ENCODE data around the gene RYR1.
"Not testable (repeated sequence)": the region's sequence is repeated elsewhere in the genome, so short reads cannot be mapped to it uniquely, and the experiment has no call there.

Gene RYR1

DNA sequence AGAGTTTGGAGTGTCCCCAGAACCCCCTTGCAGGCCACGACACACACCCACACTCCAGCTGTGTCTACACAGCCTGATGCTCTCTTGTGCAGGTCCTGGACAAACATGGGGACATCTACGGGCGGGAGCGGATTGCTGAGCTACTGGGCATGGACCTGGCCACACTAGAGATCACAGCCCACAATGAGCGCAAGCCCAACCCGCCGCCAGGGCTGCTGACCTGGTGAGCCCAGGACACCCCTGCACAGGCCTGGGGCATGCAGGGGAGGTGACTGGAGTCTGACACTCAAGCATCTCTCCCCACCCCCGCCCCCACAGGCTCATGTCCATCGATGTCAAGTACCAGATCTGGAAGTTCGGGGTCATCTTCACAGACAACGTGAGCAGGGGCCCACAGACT is 144.3 kb downstream of the RYR1 start:
- Histone ChIP-seq H3K27ac (no peak overlapping the region), H3K4me3 (no peak overlapping the region)

DNA sequence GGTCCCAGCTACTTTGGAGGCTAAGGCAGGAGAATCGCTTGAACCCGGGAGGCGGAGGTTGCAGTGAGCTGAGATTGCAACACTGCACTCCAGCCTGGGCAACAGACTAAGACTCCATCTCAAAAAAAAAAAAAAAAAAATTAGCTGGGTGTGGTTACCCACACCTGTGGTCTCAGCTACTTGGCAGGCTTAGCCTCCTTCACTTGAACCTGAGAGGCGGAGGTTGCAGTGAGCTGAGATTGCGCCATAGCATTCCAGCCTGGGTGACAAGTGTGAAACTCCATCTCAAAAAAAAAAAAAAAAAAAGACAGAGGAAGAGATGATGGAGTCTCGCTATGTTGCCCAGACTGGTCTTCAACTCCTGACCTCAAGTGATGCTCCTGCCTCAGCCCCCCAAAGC is 145.8 kb downstream of the RYR1 start:
- H3K27ac ChIP-seq, H3K4me3 ChIP-seq: not testable (repeated sequence)

DNA sequence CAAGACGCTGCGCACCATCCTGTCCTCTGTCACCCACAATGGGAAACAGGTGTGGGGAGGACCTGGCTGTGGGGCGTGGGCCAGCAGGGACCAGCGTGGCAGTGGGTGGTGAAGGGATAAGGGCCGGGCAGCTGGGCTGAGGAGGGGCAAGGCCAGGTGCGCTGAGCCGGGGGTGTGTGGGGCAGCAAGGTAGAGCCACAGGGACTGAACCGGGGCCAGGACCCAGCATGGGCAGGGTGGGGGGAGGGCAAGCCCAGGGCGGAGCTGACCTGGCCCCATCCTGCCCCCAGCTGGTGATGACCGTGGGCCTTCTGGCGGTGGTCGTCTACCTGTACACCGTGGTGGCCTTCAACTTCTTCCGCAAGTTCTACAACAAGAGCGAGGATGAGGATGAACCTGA is 146.6 kb downstream of the RYR1 start:
- no peak overlapping the region for H3K4me3 ChIP-seq
- no peak overlapping the region for H3K27ac ChIP-seq

DNA sequence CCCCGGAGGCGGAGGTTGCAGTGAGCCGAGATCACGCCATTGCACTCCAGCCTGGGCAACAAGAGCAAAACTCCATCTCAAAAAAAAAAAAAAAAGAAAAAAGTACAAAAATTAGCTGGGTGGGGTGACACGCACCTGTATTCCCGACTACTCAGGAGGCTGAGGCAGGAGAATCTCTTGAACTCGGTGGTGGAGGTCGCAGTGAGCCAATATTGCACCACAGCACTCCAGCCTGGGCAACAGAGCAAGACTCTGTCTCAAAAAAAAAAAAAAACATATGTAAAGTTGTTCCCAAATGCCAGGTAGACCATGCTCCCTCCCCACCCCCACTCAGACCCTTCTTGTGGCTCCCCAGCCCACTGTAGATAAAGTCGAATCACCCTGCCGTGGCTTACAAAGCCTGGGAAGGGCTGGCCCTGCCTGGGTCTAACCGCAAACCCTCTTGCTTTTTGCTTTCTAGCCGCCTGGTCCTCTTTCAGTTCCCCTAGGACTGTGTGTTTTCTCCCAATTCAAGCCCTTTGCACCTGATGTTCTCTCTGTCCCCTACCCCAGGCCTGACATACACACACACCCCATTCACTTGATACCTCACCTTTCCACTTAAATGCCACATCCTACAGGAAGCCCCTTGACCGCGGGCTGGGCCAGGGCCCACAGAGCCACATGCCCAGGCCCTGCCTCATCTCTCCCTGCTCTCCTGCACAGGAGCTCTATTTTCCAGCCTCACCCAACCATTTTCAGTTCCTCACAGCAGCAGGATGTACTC is 149.9 kb downstream of the RYR1 start:
- Histone ChIP-seq H3K27ac (no peak overlapping the region), H3K4me3 (no peak overlapping the region)

DNA sequence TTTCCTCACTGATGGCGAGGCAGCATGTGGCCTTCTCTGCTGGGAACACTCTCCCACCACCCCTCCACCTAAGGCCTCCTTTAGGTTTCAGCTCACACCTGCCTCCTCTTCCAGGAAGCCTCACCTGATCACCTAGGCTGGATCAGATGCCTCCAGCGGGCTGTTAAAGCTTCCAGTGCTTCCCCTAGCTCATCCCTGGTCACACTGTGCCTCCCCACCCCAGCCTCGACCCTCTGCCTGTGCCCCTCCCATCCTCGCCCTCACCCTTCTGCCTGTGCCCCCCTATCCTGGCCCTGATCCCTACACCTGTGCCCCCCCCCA is 150.5 kb downstream of the RYR1 start:
- no peak overlapping the region for H3K4me3 ChIP-seq
- no peak overlapping the region for H3K27ac ChIP-seq

DNA sequence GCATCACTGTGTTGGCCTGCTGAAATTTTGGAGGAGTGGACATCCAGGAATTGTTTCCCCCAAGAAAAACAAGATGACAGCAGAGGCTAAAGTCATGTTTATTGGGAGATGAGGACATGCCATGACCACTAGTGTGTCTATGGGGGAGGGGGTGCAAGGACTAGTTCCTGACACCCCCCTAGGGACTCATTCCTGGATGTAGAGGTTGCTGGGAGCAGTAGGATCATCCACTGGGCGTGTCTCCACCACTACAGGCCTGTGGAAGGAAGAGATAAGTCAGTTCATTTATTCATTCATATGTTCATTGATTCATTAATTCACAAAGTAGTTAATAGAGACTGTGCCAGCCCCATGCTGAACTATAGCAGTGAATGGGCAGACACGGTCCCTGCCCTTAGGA is 154.1 kb downstream of the RYR1 start:
- Histone ChIP-seq H3K27ac (no peak overlapping the region), H3K4me3 (no peak overlapping the region)

DNA sequence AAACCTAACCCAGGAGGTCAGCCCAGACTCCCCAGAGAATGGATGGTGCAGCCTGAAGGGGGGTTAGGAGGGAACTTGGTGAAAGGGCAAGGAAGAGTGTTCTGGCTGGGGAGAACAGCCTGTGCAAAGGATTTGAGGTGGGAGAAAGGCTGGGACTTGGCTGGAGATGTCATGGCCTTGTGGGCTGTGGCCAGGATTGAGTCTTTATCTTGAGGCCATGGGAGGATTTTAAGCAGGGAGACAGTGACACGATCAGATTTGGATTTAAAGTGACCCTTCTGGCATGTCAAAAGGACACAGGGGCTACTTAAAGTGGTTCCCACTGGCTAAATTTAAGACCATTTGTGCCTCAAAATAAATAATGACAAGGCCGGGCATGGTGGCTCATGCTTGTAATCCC is 154.6 kb downstream of the RYR1 start:
- Histone ChIP-seq H3K27ac (no peak overlapping the region), H3K4me3 (no peak overlapping the region)

DNA sequence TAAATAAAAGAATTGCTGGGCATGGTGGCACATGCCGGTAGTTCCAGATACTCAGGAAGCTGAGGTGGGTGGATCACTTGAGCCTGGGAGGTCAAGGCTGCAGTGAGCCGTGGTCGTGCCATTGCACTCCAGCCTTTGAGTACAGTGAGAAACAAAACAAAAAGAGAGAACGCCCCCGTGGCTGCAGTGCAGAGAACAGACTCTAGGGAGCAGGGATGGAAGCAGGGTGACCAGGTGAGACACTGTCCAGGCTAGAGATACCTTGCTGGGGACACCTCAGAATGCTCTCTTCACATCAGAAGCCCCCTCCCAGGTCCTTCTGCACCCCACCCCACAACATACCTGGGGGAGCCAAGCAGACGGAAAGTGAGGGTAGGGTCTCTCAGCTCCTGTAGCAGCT is 159.4 kb downstream of the RYR1 start:
- Histone ChIP-seq H3K4me3 (no peak overlapping the region), H3K27ac (no peak overlapping the region)

DNA sequence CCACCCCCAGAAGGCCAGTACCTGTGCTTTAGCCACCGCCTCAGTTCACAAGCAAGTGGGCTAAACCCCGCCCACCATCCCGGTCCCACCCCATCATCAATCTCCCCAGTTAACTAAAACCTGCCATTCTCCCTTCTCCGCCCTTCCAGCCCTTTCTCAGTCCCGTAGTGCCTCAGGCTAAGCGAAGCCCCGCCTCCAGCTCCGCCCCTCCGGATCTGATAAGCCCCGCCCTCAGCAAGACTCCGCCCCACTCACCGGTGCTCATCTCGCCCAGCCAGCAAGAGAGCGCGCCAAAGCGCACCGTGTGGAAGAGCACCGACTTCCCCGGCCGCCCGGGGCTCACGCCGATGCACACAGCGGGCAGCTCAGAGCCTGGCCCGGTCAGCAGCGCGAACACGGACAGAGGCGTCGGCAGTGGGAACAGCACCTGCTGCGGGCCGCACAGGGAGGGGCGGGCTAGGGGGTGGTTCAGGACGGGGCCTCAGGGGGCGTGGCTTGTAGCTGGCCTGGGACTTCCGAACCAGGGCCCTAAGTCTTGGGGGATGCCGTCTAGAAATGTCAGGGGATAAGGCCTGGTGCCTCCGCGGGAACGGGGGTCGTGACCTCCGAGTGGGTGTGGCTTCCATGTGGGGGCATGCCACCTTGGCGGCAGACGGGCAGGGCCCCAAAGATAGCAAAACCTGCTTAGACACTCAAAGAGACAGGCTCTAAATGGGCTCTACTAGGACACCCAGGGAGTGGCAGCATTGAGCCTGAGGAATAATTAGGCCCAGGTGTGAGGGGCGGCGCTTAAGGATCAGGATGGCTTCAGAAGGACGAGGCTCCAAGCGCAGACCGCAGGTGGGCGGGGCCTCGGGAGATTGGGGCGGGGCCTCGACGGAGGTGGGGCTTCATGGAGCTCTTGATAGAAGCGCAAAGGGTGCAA is 162.8 kb downstream of the RYR1 start:
- H3K4me3 ChIP-seq = peak overlapping the region in 1 of 7 experiments; percentile 9
- H3K27ac ChIP-seq = no peak overlapping the region

DNA sequence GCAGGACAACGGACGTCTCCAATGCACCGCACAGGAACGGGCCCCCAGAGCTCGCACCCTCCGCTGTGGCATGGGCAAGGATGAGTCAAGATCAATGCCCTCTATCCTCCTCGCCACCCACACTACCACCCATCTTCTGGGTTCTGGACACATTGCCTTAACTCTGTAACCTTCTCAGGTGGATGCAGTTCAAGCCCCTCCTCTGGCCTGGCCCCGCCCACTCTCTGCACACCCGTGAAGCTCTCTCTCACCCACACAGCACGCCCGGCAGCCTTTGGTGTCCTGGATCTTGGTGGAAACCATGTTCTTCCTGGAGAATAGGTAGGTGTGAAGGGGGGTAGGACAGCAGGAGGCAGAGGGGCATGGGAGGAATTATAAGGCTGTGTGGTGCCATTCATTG is 163.6 kb downstream of the RYR1 start:
- no peak overlapping the region for H3K4me3 ChIP-seq
- H3K27ac ChIP-seq = no peak overlapping the region

DNA sequence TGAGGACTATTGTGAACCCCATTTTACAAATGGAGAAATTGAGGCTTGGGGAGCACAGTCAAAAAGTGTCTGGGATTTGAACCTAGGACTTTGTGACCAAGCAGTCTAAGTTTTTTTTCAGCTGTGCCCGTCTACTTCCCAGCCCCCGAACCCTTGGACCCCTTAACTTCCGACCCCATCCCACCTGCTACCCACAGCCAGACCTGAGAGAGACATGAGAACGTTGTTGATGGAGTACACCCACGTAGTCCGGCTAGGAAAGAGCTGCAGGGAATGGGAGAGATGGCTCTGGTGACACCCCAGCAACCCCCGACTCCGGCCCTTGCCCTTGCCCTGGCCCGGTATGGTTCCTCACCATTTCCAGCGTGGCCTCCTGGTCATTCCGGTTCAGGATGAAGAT is 166.2 kb downstream of the RYR1 start:
- no peak overlapping the region for H3K27ac ChIP-seq
- no peak overlapping the region for H3K4me3 ChIP-seq

DNA sequence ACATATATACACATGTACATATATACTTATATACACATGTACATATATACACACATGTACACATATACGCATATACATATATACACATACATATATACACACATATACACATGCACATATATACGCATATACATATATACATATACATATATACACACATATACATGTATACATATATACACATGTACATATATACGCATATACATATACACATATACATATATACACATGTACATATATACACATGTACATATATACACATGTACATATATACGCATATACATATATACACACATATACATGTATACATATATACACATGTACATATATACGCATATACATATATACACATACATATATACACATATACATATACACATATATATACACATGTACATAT is 169.4 kb downstream of the RYR1 start:
- H3K27ac ChIP-seq, H3K4me3 ChIP-seq: not testable (repeated sequence)

DNA sequence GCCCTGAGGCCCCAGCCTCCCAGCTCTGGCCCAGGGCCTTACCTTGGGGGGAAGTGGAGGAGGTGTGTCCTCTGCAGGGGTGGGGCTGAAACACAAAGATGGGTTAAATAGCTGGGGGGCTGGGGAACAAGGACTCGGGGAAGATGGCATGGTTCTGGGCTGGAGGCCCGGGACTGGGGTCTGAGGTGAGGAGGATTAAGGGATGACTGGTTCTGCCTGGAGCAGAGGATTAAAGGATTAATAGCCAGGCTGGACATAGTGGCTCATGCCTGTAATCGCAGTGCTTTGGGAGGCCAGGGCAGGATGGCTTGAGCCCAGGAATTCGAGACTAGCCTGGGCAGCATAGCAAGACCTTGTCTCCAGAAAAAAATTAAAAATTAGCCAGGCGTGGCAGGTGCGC is 172.6 kb downstream of the RYR1 start:
- Histone ChIP-seq H3K27ac (no peak overlapping the region), H3K4me3 (no peak overlapping the region)

DNA sequence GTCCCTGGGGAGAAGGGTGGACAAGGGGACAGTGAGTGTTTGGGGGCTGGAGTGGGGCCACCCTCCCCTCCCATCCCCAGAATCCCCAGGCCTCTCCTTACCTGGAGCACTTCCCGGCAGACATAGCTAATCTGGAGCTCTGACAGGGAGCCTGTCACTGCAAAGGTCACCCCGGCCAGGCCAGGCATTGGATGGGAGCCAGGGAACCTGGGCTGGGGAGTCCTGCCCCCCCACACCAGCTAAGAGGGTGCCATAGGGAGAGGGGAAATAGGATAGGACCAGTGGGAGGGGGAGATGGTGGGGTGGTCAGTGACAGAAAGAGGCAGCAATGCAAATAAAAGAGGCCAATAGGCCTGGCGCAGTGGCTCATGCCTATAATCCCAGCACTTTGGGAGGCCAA is 180.8 kb downstream of the RYR1 start:
- H3K4me3 ChIP-seq = no peak overlapping the region
- H3K27ac ChIP-seq = no peak overlapping the region

DNA sequence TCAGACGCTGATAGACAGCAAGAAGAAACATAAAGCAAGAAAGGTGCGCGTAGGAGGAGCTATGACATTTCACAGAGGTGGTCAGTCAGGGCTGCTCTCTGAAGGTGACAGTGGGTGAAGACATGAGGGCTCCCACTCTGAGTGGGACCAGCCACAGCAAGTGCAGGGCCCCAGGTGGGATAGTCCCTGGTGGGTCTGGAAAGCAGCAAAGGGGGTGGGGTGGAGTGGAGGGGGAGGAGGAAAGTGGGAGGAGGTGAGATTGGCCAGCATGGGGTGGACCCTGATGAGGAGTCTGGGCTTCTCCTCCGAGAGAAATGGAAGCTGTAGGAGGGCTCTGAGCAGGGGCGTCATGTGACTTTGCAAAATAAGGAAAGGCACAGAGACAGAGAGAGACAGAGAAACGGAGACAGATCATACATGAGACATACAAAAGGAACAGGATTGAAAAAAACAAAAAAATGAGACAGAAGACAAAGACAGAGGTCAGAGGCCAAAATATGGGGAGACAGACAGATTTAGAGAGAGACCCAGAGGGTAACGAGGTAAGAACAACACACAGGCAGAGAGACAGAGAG is 181.6 kb downstream of the RYR1 start:
- H3K27ac ChIP-seq = no peak overlapping the region
- no peak overlapping the region for H3K4me3 ChIP-seq

DNA sequence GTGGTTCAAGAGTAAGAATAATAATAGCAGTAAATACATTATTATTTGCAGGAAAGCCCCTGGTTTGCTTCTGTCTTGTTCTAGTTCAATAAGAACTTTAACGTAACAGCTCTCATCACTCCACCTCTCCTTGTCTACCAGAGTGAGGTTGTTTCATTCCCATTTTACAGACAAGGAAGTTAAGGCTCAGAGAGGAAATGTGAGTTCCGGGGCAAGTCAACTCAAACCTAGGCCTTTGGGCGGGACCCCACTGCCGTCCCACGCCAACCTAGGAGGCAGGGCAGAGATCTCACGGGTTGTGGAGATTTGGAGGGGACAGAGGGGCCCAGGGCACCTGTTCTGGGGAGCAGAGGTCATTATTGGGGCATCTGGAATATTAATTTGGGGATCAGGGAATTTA is 182.8 kb downstream of the RYR1 start:
- H3K4me3 ChIP-seq = no peak overlapping the region
- H3K27ac ChIP-seq = peak overlapping the region in 5 of 21 experiments; percentile 23 to 94 (median 91)

DNA sequence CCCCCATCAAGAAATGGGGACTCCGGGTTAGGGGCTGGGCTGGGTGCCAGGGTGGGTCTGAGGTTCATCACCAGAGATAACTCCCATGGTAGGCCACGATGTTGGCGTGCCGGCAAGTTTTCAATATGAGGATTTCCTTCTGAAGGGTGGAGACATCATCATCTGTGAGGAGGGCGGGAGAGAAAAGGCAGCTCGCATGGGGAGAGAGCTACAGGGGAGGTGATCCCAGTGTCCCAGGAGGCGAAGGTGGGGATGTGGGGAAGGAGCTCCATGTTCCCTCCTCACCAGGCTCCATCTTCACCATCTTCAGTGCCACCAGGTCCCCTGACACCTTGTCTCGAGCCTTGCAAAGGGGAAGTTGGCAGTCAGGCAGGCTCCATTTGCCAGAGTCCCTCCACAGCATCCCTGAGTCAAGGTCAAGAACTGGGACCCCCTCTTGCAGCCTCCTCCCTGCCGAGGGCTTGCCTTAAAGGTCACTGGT is 183.8 kb downstream of the RYR1 start:
- peak overlapping the region in 14 of 21 experiments; percentile 5 to 94 (median 90) for H3K27ac ChIP-seq
- H3K4me3 ChIP-seq = peak overlapping the region; percentile 78 to 95 (median 83)

DNA sequence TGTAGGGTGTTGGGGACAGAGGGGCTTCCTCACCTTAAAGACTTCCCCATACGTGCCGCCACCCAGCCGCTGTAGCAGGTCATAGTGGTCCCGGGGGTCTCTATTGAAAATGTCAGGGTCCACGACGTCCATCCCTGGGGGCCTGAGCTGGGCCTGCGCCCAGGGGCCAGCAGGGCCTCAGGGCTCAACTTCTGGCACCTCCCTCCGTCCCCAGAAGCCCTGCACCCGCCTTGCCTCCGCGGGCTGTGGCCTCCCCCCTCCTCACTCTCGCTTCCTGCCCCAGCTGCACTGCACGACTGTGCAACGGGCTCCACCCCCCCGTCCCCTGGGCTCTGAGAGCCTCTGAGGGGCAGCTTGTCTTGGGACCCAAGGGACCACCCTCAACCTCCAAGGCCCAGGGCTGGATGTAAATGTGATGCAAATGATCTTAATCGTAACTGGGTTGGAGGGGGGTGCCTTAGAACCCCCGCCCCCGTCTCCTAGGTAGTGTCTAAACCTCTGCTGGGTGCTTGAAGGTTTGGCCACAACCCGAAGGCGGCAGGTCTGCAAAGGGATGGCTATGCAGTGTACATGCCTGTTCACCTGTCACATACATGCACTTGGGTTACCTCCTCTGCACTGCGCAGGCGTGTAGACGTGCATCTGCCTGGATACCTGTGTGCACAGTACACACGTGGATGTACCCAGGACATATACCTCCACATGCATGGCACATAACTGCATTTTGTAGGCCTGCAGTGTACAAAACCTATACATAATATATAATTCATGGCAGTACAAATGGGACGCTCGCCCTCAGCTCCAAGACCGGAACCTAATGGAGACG is 184.5 kb downstream of the RYR1 start, which contains the start of gene MAP4K1:
MAP4K1 (minus strand) TSS at position 190 of the 826 bp plus-strand sequence; CDS start at position 132, 58 bp downstream.
- H3K4me3 ChIP-seq = peak within 1 kb of the TSS; percentile 78 to 95 (median 83)
- peak within 1 kb of the TSS; percentile 54 to 96 (median 92) for H3K27ac ChIP-seq

DNA sequence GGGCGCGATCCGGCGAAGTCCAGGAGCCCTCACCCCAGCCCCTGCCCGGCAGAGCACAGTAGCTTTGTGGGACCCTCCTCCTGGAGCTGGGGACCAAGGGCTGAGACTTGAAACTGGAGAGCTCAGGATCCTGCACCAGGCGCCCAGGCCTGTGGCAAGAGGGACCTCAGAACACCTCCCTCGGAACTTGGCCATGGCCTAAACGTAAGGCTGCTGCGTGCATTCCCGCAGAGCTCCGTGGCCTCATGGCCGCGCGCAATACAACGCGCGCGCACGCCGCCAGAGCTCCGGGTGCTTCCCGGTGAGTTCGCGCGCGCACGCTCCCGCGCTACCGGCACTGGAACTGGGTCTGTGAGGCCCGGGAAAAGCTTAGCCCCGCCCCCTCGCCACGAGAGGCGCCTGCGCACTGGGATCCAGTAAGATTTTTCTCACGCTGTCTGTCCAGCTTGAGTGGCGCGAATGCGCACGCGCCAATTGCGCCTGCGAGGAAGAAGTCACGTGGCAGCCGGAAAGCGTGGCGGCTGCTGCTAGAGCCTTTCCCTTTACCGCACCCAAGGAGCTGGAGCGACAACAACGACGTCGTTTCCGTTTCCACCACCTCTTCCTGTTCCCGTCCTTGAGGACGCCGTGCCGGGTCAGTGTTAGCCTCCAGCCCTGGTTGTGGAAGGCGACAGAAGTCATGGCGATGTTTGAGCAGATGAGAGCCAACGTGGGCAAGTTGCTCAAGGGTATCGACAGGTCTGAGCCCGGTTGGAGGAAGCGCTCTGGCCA is 185.3 kb downstream of the RYR1 start, which contains the start of gene EIF3K:
EIF3K (plus strand) TSS at position 599 of the 771 bp plus-strand sequence; CDS start at position 680, 81 bp downstream.
- Histone ChIP-seq H3K27ac (peak within 1 kb of the TSS; percentile 63 to 99 (median 92)), H3K4me3 (peak within 1 kb of the TSS; percentile 78 to 95 (median 83))
